ENCODE results near the gene GNB1. TPM values are rescaled to one million over a fixed set of nuclear protein-coding genes. Genes with fewer than 3 reads are reported as not detected.
"Not testable (repeated sequence)": the region's sequence is repeated elsewhere in the genome, so short reads cannot be mapped to it uniquely, and the experiment has no call there.

Gene GNB1
- total and polyA plus RNA-seq, 12 donors, result 79.6 to 482 (median 163) TPM

DNA sequence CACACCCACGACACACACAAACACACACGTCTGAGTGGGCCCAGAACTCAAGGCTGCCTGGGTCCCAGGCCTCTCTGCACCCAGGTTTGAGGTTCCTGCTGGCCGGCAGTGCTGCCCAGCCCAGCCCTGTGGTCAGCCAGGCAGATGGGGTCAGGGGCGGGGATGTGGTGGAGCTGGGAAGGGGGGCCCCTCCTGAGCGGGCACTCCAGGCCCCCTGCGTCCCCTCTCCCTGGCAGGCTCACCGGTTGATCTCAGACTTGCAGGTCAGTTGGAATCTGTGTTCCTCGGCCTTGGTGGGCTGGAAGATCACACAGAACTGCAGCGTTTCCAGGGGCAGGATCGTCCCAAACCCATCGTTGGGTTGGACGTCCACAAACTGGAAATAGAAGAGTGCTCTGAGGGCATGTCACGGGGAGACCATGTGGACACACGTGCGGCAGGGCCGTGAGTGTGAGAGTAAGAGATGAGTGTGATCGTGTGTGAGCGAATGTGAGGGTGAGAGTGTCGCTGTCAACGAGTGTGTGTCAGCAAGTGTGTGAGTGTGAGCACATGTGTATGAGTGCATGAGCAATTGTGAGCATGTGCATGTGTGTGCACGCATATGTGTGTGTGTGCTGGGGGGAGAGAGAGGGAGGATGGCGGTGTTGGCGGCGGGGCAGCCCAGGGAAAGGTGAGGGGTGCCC lies 47.9 kb upstream of the GNB1 start:
- DNase-seq, result no peak

DNA sequence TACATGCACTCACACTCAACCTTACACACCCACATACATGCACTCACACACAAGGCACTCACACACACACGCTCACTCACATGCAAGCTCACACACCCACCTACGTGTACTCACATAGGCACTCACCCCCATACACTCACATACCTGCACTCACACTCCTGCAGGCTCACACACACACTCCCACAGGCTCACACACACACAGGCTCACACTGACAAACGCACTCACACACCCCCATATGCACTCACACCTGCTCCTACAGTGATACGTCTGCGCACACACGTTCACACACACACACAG lies 47.3 kb upstream of the GNB1 start:
- TF ChIP-seq, protein P1, sequence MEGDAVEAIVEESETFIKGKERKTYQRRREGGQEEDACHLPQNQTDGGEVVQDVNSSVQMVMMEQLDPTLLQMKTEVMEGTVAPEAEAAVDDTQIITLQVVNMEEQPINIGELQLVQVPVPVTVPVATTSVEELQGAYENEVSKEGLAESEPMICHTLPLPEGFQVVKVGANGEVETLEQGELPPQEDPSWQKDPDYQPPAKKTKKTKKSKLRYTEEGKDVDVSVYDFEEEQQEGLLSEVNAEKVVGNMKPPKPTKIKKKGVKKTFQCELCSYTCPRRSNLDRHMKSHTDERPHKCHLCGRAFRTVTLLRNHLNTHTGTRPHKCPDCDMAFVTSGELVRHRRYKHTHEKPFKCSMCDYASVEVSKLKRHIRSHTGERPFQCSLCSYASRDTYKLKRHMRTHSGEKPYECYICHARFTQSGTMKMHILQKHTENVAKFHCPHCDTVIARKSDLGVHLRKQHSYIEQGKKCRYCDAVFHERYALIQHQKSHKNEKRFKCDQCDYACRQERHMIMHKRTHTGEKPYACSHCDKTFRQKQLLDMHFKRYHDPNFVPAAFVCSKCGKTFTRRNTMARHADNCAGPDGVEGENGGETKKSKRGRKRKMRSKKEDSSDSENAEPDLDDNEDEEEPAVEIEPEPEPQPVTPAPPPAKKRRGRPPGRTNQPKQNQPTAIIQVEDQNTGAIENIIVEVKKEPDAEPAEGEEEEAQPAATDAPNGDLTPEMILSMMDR (IDR thresholded peaks at IDR 0.05), result no peak
- no peak for TF ChIP-seq POLR2A (IDR thresholded peaks at IDR 0.05)
- H3K9me3 ChIP-seq (replicated peaks in 1 of 3), result no peaks in the 10 kb centered on the region
- H3K4me1 ChIP-seq (replicated peaks in 1 of 2), result no peaks in the 10 kb centered on the region
- no peaks in the 10 kb centered on the region for H3K36me3 ChIP-seq (replicated peaks in 1 of 2)
- DNase-seq, result no peak
- WGBS, 4 donors, result 67 to 77% (median 74%) methylated on average over 6 of the region's 6 CpGs
- H3K27ac ChIP-seq, result no peak overlapping the region
- intact Hi-C loops (cut with DNase I), result no loop called here
- no peaks in the 10 kb centered on the region for H3K27me3 ChIP-seq
- no peak overlapping the region for H3K4me3 ChIP-seq

More for the DNA sequence above, 47.9 kb upstream of the GNB1 start:
- H3K9me3 ChIP-seq (replicated peaks in 1 of 3), result no peaks in the 10 kb centered on the region
- no peaks in the 10 kb centered on the region for H3K4me1 ChIP-seq (replicated peaks in 1 of 2)
- H3K27ac ChIP-seq, result no peak overlapping the region
- TF ChIP-seq, protein P1 (IDR thresholded peaks at IDR 0.05), result no peak
- TF ChIP-seq POLR2A (IDR thresholded peaks at IDR 0.05), result no peak
- no peaks in the 10 kb centered on the region for H3K27me3 ChIP-seq
- H3K4me3 ChIP-seq, result no peak overlapping the region
- H3K36me3 ChIP-seq (replicated peaks in 1 of 2), result no peaks in the 10 kb centered on the region
- intact Hi-C loops (cut with DNase I), result no loop called here
- WGBS, 4 donors, result 77 to 87% (median 83%) methylated on average over 18 to 24 of the region's 24 CpGs

- 68 to 77% (median 69%) methylated on average over 10 to 16 of the region's 16 CpGs for WGBS, 4 donors
- Histone ChIP-seq H3K27me3 (no peaks in the 10 kb centered on the region), H3K9me3 (replicated peaks in 1 of 3) (no peaks in the 10 kb centered on the region), H3K4me3 (no peak overlapping the region), H3K27ac (no peak overlapping the region), H3K36me3 (replicated peaks in 1 of 2) (no peaks in the 10 kb centered on the region), H3K4me1 (replicated peaks in 1 of 2) (no peaks in the 10 kb centered on the region)
- DNase-seq, result no peak
- intact Hi-C loops (cut with DNase I), result no loop called here
- TF ChIP-seq POLR2A (IDR thresholded peaks at IDR 0.05), result no peak
- TF ChIP-seq, protein P1 (IDR thresholded peaks at IDR 0.05), result no peak
Measured at GRCh38 chr1:1937549-1938275, 46.8 kb upstream of the GNB1 start.

GRCh38 chr1:1937061-1937460 lies 46.2 kb upstream of the GNB1 start:
- Histone ChIP-seq H3K27me3 (no peaks in the 10 kb centered on the region), H3K27ac (no peak overlapping the region), H3K36me3 (replicated peaks in 1 of 2) (no peaks in the 10 kb centered on the region), H3K4me3 (no peak overlapping the region), H3K4me1 (replicated peaks in 1 of 2) (no peaks in the 10 kb centered on the region), H3K9me3 (replicated peaks in 1 of 3) (no peaks in the 10 kb centered on the region)
- DNase-seq, result no peak
- no peak for TF ChIP-seq POLR2A (IDR thresholded peaks at IDR 0.05)
- TF ChIP-seq, protein P1 (IDR thresholded peaks at IDR 0.05), result no peak
- intact Hi-C loops (cut with DNase I), result no loop called here
- 69 to 80% (median 77%) methylated on average over 13 to 15 of the region's 15 CpGs for WGBS, 4 donors

- H3K9me3 ChIP-seq (replicated peaks in 1 of 3); H3K27ac ChIP-seq; H3K4me3 ChIP-seq; H3K4me1 ChIP-seq (replicated peaks in 1 of 2); DNase-seq; H3K27me3 ChIP-seq; intact Hi-C loops (cut with DNase I); H3K36me3 ChIP-seq (replicated peaks in 1 of 2): not testable (repeated sequence)
- 72 to 93% (median 77%) methylated on average over 4 to 20 of the region's 21 CpGs for WGBS, 4 donors
Measured at GRCh38 chr1:1934848-1935247, 44.0 kb upstream of the GNB1 start.

Measured in adrenal gland (tissue), 12 donors.